CD14-positive monocyte (primary cell): Measurements from ENCODE around the gene MEI1. TPM values are rescaled to one million over a fixed set of nuclear protein-coding genes. Genes with fewer than 3 reads are reported as not detected.

Experiments used
- DNase-seq, 3 donors: peaks; one replicate each; pipeline ENCODE4 v3.0.0-alpha.2; 2011 to 2022
- H2AFZ ChIP-seq: 2 replicates; pipeline ENCODE4 v1.6.0; 2012; ENCODE audit warnings: mild to moderate bottlenecking, low read depth, low read length, inconsistent platforms; ENCODE audit not compliant: insufficient read depth, poor library complexity, severe bottlenecking
- H3K27ac ChIP-seq, 2 donors: 1 replicate in 1 of 2; 2 replicates in 1 of 2; pipeline ENCODE4 v1.5.1; 2012 to 2013; ENCODE audit warnings: low read length in 2 of 2, control low read depth in 1 of 2, inconsistent platforms in 1 of 2, low read depth in 1 of 2, mild to moderate bottlenecking in 1 of 2
- H3K27me3 ChIP-seq, 2 donors: one replicate each; pipeline versions ENCODE4 v1.6.0 to v1.6.1; 2011 to 2013; ENCODE audit warnings: low read length in 2 of 2; ENCODE audit not compliant: control insufficient read depth in 2 of 2, insufficient read depth in 2 of 2
- H3K36me3 ChIP-seq, 2 donors: replicated peaks in 1 of 2; 1 replicate in 1 of 2; 2 replicates in 1 of 2; pipeline versions ENCODE4 v1.5.1 to v1.6.1; 2012 to 2013; ENCODE audit warnings: low read length in 2 of 2, control low read depth in 1 of 2, inconsistent platforms in 1 of 2, mild to moderate bottlenecking in 1 of 2; ENCODE audit not compliant: insufficient read depth in 2 of 2, control insufficient read depth in 1 of 2
- H3K4me1 ChIP-seq, 2 donors: 1 replicate in 1 of 2; 2 replicates in 1 of 2; pipeline versions ENCODE4 v1.5.1 to v1.6.1; 2012 to 2013; ENCODE audit warnings: low read length in 2 of 2, control low read depth in 1 of 2, inconsistent platforms in 1 of 2, mild to moderate bottlenecking in 1 of 2, moderate library complexity in 1 of 2; ENCODE audit not compliant: insufficient read depth in 2 of 2, control insufficient read depth in 1 of 2
- H3K4me2 ChIP-seq: replicated peaks from 2 replicates; pipeline ENCODE3; 2012; ENCODE audit warnings: low read length, moderate library complexity, mild to moderate bottlenecking; ENCODE audit not compliant: poor library complexity, severe bottlenecking; ENCODE audit errors: extremely low read depth
- H3K4me3 ChIP-seq, 3 experiments: fragments of 200-600 bp in 1 of 3; sonication (generic) in 1 of 3; replicated peaks in 1 of 3; 1 replicate in 2 of 3; 2 replicates in 1 of 3; pipeline ENCODE4 v1.5.1; 2011 to 2013; ENCODE audit warnings: low read length in 3 of 3, mild to moderate bottlenecking in 3 of 3, control low read depth in 2 of 3, low read depth in 2 of 3, inconsistent platforms in 1 of 3, moderate library complexity in 1 of 3
- H3K79me2 ChIP-seq: 2 replicates; pipeline ENCODE4 v1.6.0; 2012; ENCODE audit warnings: mild to moderate bottlenecking, control low read depth, inconsistent platforms, low read length, moderate library complexity; ENCODE audit not compliant: insufficient read depth
- H3K9ac ChIP-seq: 2 replicates; pipeline ENCODE4 v1.6.0; 2017; ENCODE audit warnings: low read length, mild to moderate bottlenecking; ENCODE audit not compliant: insufficient read depth, poor library complexity, severe bottlenecking
- H3K9me3 ChIP-seq, 2 donors: replicated peaks in 1 of 2; 1 replicate in 1 of 2; 2 replicates in 1 of 2; pipeline versions ENCODE4 v1.5.1 to v1.6.1; 2012 to 2013; ENCODE audit warnings: low read length in 2 of 2, control low read depth in 1 of 2; ENCODE audit not compliant: control insufficient read depth in 1 of 2, insufficient read depth in 1 of 2
- H4K20me1 ChIP-seq: 2 replicates; pipeline ENCODE4 v1.6.0; 2012; ENCODE audit warnings: mild to moderate bottlenecking, low read length, control low read depth, moderate library complexity; ENCODE audit not compliant: insufficient read depth
- H3K27ac Mint-ChIP-seq, 7 donors: one replicate each; pipeline ENCODE4 v1.8.0; 2020; ENCODE audit warnings: mild to moderate bottlenecking in 7 of 7, mixed read lengths in 7 of 7, moderate library complexity in 6 of 7, inconsistent platforms in 2 of 7
- H3K27me3 Mint-ChIP-seq, 3 donors: one replicate each; pipeline ENCODE4 v1.8.0; 2021 to 2022; ENCODE audit warnings: low read depth in 3 of 3, mild to moderate bottlenecking in 3 of 3, mixed read lengths in 3 of 3, moderate library complexity in 3 of 3, inconsistent platforms in 1 of 3
- H3K36me3 Mint-ChIP-seq, 2 donors: one replicate each; pipeline ENCODE4 v1.8.0; 2020; ENCODE audit warnings: mixed read lengths in 2 of 2, inconsistent platforms in 1 of 2, mild to moderate bottlenecking in 1 of 2
- H3K4me1 Mint-ChIP-seq: one replicate; pipeline ENCODE4 v1.8.0; 2020; ENCODE audit warnings: mild to moderate bottlenecking, mixed read lengths
- H3K4me3 Mint-ChIP-seq, 2 donors: one replicate each; pipeline ENCODE4 v1.8.0; 2020; ENCODE audit warnings: mild to moderate bottlenecking in 2 of 2, mixed read lengths in 2 of 2, moderate library complexity in 1 of 2
- H3K9me3 Mint-ChIP-seq, 7 donors: one replicate each; pipeline ENCODE4 v1.8.0; 2020 to 2022; ENCODE audit warnings: mixed read lengths in 7 of 7, mild to moderate bottlenecking in 6 of 7, moderate library complexity in 6 of 7, inconsistent platforms in 2 of 7
- WGBS: methylation state at CpG from one replicate; pipeline ENCODE4 v1.1.5; 2013; ENCODE audit warnings: missing lambda C conversion rate; ENCODE audit not compliant: insufficient coverage; 5-methylcytosine and 5-hydroxymethylcytosine counted together
- intact Hi-C, 2 donors: fragments of 100-400 bp; cut with micrococcal nuclease; formaldehyde crosslinking; loops; one replicate each; pipeline versions ENCODE4 v1.15.0 to v1.15.1; 2023
- polyA plus RNA-seq, 3 donors: library from polyadenylated mRNA; depleted of rRNA in 1 of 3; unstranded in 2 of 3; stranded (reverse) in 1 of 3; fragments of 300-500 nt in 2 of 3; fragments of >200 nt in 1 of 3; fragmentation: Illumina TruSeq in 2 of 3; gene quantifications; 1 replicate in 2 of 3; 2 replicates in 1 of 3; pipeline ENCODE4 v1.2.3, GENCODE V29; 2012 to 2021
- TF ChIP-seq, protein P1 (sequence below): fragments of 200-600 bp; IDR thresholded peaks from one replicate; pipeline ENCODE4 v1.8.0; 2022; ENCODE audit warnings: antibody characterized with exemption, mild to moderate bottlenecking

The MEI1 gene
- polyA plus RNA-seq, 3 donors = 12.3 to 40.0 (median 37.0) TPM

DNA sequence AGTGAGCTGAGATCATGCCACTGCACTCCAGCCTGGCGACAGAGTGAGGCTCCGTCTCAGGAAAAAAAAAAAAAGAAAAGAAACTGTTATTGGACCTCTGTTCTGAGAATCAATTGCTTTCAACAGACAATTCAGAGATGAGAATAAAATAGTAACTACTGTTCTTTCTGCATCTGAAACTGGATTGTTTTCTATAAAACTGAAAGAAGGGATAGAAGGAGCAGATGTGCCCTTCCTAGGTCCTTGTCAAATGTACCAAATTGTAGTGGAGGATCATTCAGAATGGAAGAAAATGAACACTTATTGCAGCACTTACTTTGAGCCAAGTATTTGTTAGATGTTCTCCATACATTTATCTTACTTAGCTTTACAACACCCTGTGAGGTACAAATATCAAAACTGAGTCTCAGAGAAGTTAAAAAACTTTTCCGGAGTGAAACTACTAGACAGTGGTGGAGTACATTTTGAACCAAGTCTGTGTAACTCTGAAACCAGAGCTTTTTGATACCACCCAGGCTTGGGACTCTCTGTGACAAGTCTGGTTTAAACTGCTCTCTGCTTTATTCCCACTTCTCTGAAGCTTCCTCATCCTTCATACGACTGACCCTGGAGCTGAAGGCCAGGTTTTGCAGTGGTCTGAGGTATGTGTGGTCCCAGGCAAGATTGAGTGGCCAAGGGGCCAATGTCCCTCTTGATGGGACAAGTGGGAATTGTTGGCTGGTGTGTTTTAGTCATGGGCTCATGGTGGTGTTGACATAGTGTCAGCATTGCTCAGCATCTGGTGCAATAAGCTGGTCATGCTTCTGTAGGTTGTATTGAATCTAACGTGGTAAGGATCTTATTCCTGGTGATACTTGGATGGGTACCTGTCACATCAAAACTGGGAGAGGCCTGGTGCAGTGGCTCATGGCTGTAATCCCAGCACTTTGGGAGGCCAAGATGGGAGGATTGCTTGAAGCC is 53.0 kb downstream of the MEI1 start:
- Histone ChIP-seq H3K27ac (no peak overlapping the region), H3K27me3 (no peaks in the 10 kb centered on the region), H3K9me3 (no peaks in the 10 kb centered on the region), H3K9ac (no peak overlapping the region), H3K79me2 (no peaks in the 10 kb centered on the region), H2AFZ (no peak overlapping the region), H3K4me2 (no peak overlapping the region), H3K36me3 (no peaks in the 10 kb centered on the region), H3K4me1 (peaks cover under 1 to 1% of the 10 kb centered on the region in 2 donors), H4K20me1 (no peaks in the 10 kb centered on the region), H3K4me3 (no peak overlapping the region)
- H3K9me3 Mint-ChIP-seq = no peaks in the 10 kb centered on the region
- H3K4me3 Mint-ChIP-seq = no peak overlapping the region
- intact Hi-C loops = loop anchor here in 1 of 2 donors (5.0 kb wide), 1 partner anchor 50 kb away; the partner anchor contains the start of gene CCDC134
- 100% methylated on average over 2 of the region's 5 CpGs for WGBS
- peaks cover 9% of the 10 kb centered on the region for H3K4me1 Mint-ChIP-seq
- TF ChIP-seq, protein P1, sequence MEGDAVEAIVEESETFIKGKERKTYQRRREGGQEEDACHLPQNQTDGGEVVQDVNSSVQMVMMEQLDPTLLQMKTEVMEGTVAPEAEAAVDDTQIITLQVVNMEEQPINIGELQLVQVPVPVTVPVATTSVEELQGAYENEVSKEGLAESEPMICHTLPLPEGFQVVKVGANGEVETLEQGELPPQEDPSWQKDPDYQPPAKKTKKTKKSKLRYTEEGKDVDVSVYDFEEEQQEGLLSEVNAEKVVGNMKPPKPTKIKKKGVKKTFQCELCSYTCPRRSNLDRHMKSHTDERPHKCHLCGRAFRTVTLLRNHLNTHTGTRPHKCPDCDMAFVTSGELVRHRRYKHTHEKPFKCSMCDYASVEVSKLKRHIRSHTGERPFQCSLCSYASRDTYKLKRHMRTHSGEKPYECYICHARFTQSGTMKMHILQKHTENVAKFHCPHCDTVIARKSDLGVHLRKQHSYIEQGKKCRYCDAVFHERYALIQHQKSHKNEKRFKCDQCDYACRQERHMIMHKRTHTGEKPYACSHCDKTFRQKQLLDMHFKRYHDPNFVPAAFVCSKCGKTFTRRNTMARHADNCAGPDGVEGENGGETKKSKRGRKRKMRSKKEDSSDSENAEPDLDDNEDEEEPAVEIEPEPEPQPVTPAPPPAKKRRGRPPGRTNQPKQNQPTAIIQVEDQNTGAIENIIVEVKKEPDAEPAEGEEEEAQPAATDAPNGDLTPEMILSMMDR = no peak
- peak in 1 of 3 donors; percentile 37 for DNase-seq
- no peaks in the 10 kb centered on the region for H3K36me3 Mint-ChIP-seq
- no peak overlapping the region for H3K27ac Mint-ChIP-seq
- peaks cover 2 to 9% (median 8%) of the 10 kb centered on the region in 3 donors for H3K27me3 Mint-ChIP-seq

DNA sequence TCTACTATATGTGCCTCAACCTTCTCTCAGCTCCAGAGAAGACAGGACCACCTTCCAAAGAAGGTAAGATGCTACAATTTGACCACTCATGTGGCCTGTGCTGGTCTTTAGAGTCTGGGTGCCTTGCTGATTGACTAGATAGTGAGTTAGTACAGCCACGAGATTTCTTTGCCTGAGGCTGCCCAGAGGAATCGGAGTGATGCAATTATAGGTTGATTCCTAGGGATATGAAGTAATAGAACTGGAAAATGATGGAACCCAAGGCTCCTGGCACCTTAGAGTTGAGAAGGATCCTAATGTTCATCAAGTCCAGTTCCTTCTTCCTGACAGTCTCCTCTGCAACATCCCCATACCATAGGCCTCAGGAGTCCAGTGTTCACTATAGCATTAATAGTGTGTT is 54.7 kb downstream of the MEI1 start:
- Mint-ChIP-seq H3K9me3 (no peaks in the 10 kb centered on the region), H3K36me3 (no peaks in the 10 kb centered on the region), H3K4me1 (peaks cover 17% of the 10 kb centered on the region), H3K27ac (no peak overlapping the region), H3K27me3 (peaks cover 2 to 8% (median 7%) of the 10 kb centered on the region in 3 donors), H3K4me3 (no peak overlapping the region)
- Histone ChIP-seq H3K4me2 (no peak overlapping the region), H3K4me3 (no peak overlapping the region), H3K9me3 (no peaks in the 10 kb centered on the region), H3K4me1 (peaks cover 5 to 9% of the 10 kb centered on the region in 2 donors), H2AFZ (no peak overlapping the region), H4K20me1 (no peaks in the 10 kb centered on the region), H3K27ac (no peak overlapping the region), H3K27me3 (no peaks in the 10 kb centered on the region), H3K36me3 (no peaks in the 10 kb centered on the region), H3K9ac (no peak overlapping the region), H3K79me2 (no peaks in the 10 kb centered on the region)
- DNase-seq = no peak
- WGBS = 33% methylated on average over 1 of the region's 2 CpGs
- intact Hi-C loops = loop anchor here in 1 of 2 donors (5.0 kb wide), 1 partner anchor 48 kb away; the partner anchor contains the start of gene CCDC134
- TF ChIP-seq, protein P1 = no peak
